SH-SY5Y (cell line): Measurements from ENCODE around the gene LEKR1.

Experiments
- GATA2 ChIP-seq: IDR thresholded peaks from 2 replicates; pipeline ENCODE4 v1.6.1; 2011; ENCODE audit warnings: mild to moderate bottlenecking, low read depth, low read length
- GATA3 ChIP-seq: IDR thresholded peaks from 2 replicates; pipeline ENCODE4 v1.6.1; 2011; ENCODE audit warnings: low read depth, mild to moderate bottlenecking, low read length, moderate library complexity

- TF ChIP-seq GATA3 (no peak), GATA2 (no peak)
Observed at GRCh38 chr3:156819842-156820691, 6.1 kb upstream of the LEKR1 start.
